HepG2 (cell line): ENCODE data around the gene OGFOD3. TPM values are rescaled to one million over a fixed set of nuclear protein-coding genes. Genes with fewer than 3 reads are reported as not detected.

ENCODE experiments used
- ATAC-seq: fragments of 200-7000 bp; cut with Tn5 transposase; 3 replicates; pipeline ENCODE4 v1.9.1; 2020; ENCODE audit warnings: mild to moderate bottlenecking, moderate library complexity
- BruUV-seq: library from RNA; stranded (reverse); fragments of 400-500 nt; replicated peaks from 2 replicates; lab custom pipeline; 2021; lab: Mats Ljungman, UMichigan
- CTCF ChIA-PET: fragments of 300-600 bp; formaldehyde crosslinking; extraction: SDS; loops from one replicate; lab custom pipeline; 2021; ENCODE audit warnings: low total read pairs, inconsistent platforms, low intra/inter-chr PET ratio; lab: Yijun Ruan, JAX
- POLR2A ChIA-PET: fragments of 350-600 bp; sonication (Branson Sonifier 250); formaldehyde crosslinking; loops from one replicate; lab custom pipeline; 2020; ENCODE audit warnings: antibody characterized with exemption, inconsistent platforms; lab: Yijun Ruan, JAX
- DNase-seq: peaks from one replicate; pipeline ENCODE4 v3.0.0-alpha.2; 2015; ENCODE audit warnings: low spot score
- FAIRE-seq: peaks from 3 replicates; lab custom pipeline; 2011; peaks lifted over from hg19 to GRCh38; lab: Jason Lieb, UNC
- H2AFZ ChIP-seq: one replicate; pipeline ENCODE4 v1.6.1; 2011; ENCODE audit warnings: low read length, inconsistent platforms
- H3K27ac ChIP-seq: fragments of 300-600 bp; 3 replicates; pipeline ENCODE4 v1.8.0; 2011; ENCODE audit warnings: mixed run types, mild to moderate bottlenecking, mixed read lengths, low read length, inconsistent platforms; ENCODE audit not compliant: insufficient read depth; ENCODE audit errors: extremely low read length
- H3K27me3 ChIP-seq, 2 experiments: fragments of 200-600 bp in 1 of 2; 2 replicates in 1 of 2; 3 replicates in 1 of 2; pipeline versions ENCODE4 v1.6.0 to v1.8.0; 2011; ENCODE audit warnings: low read length in 2 of 2, mild to moderate bottlenecking in 2 of 2, moderate library complexity in 2 of 2, inconsistent platforms in 1 of 2; ENCODE audit not compliant: insufficient read depth in 2 of 2, control insufficient read depth in 1 of 2
- H3K36me3 ChIP-seq, 2 experiments: fragments of 200-600 bp in 1 of 2; replicated peaks in 1 of 2; 2 replicates in 1 of 2; 3 replicates in 1 of 2; pipeline versions ENCODE4 v1.5.1 to v1.8.0; 2011; ENCODE audit warnings: low read length in 2 of 2, inconsistent platforms in 1 of 2; ENCODE audit not compliant: insufficient read depth in 2 of 2, control insufficient read depth in 1 of 2
- H3K4me1 ChIP-seq: 2 replicates; pipeline ENCODE4 v1.5.1; 2012; ENCODE audit warnings: low read length, inconsistent platforms; ENCODE audit not compliant: insufficient read depth
- H3K4me2 ChIP-seq: 2 replicates; pipeline ENCODE4 v1.6.0; 2011; ENCODE audit warnings: low read depth, low read length, inconsistent platforms
- H3K4me3 ChIP-seq, 3 experiments: fragments of 200-600 bp in 1 of 3; sonication (generic), shearing (Covaris generic) in 1 of 3; replicated peaks in 1 of 3; 2 replicates each; pipeline ENCODE4 v1.5.1; 2011 to 2016; ENCODE audit warnings: low read length in 3 of 3, inconsistent platforms in 2 of 3, low read depth in 2 of 3, mild to moderate bottlenecking in 2 of 3, control low read depth in 1 of 3, mixed read lengths in 1 of 3; ENCODE audit not compliant: insufficient read depth in 1 of 3
- H3K79me2 ChIP-seq: one replicate; pipeline ENCODE4 v1.6.1; 2011; ENCODE audit warnings: low read length, inconsistent platforms; ENCODE audit not compliant: insufficient read depth
- H3K9ac ChIP-seq: 2 replicates; pipeline ENCODE4 v1.6.0; 2011; ENCODE audit warnings: mild to moderate bottlenecking, low read depth, low read length, inconsistent platforms; ENCODE audit not compliant: insufficient read depth
- H3K9me3 ChIP-seq: 2 replicates; pipeline ENCODE4 v1.5.1; 2012; ENCODE audit warnings: mild to moderate bottlenecking, low read length
- H4K20me1 ChIP-seq: 2 replicates; pipeline ENCODE4 v1.6.0; 2011; ENCODE audit warnings: inconsistent platforms, mild to moderate bottlenecking, low read length, moderate library complexity; ENCODE audit not compliant: insufficient read depth
- AGO1 ChIP-seq: fragments of 200-400 bp; formaldehyde crosslinking; IDR thresholded peaks from 2 replicates; pipeline ENCODE4 v1.6.1; 2017; ENCODE audit warnings: mild to moderate bottlenecking, low read depth, low read length, moderate library complexity; ENCODE audit not compliant: poor library complexity, severe bottlenecking
- AGO2 ChIP-seq: fragments of 200-400 bp; formaldehyde crosslinking; optimal IDR thresholded peaks from 2 replicates; pipeline ENCODE3; 2017; ENCODE audit warnings: mild to moderate bottlenecking, low read depth, low read length, moderate library complexity
- CREB1 ChIP-seq, 2 experiments: fragments of 450-650 bp in 1 of 2; IDR thresholded peaks; 2 replicates each; pipeline ENCODE4 v1.6.1; 2016 to 2017; ENCODE audit warnings: control low read depth in 1 of 2, mild to moderate bottlenecking in 1 of 2, missing compliant biosample characterization in 1 of 2, missing genetic modification characterization in 1 of 2
- KDM5A ChIP-seq: fragments of 200-600 bp; sonication (generic); IDR thresholded peaks from 2 replicates; pipeline ENCODE4 v1.7.0; 2018; ENCODE audit warnings: antibody characterized with exemption, mild to moderate bottlenecking, low read length, borderline replicate concordance
- MAFK ChIP-seq, 2 experiments: IDR thresholded peaks in 1 of 2; conservative IDR thresholded peaks in 1 of 2; 2 replicates each; pipeline ENCODE4 v1.6.1; 2011; ENCODE audit warnings: improper control_type of control experiment in 2 of 2, low read length in 2 of 2
- MNT ChIP-seq: fragments of 450-650 bp; IDR thresholded peaks from 2 replicates; pipeline ENCODE4 v1.6.1; 2016
- NFIC ChIP-seq: IDR thresholded peaks from 2 replicates; pipeline ENCODE4 v1.6.1; 2012; ENCODE audit warnings: mild to moderate bottlenecking, low read length, inconsistent platforms
- RELA ChIP-seq: sonication (generic); formaldehyde crosslinking; IDR thresholded peaks from 2 replicates; pipeline ENCODE4 v1.4.0; 2020; ENCODE audit warnings: missing genetic modification reagents
- SNRNP70 ChIP-seq: fragments of 200-400 bp; formaldehyde crosslinking; IDR thresholded peaks from 2 replicates; pipeline ENCODE4 v1.6.1; 2017; ENCODE audit warnings: mild to moderate bottlenecking, low read depth, low read length, moderate library complexity
- ZNF253 ChIP-seq: sonication (generic); formaldehyde crosslinking; IDR thresholded peaks from 2 replicates; pipeline ENCODE4 v1.8.0; 2022; ENCODE audit warnings: mild to moderate bottlenecking, missing genetic modification reagents, borderline replicate concordance
- ZNF639 ChIP-seq: conservative IDR thresholded peaks from 2 replicates; pipeline ENCODE4 v1.6.1; 2018; ENCODE audit warnings: missing genetic modification reagents
- ZNF737 ChIP-seq: sonication (generic); formaldehyde crosslinking; IDR thresholded peaks from 2 replicates; pipeline ENCODE4 v1.5.0; 2020; ENCODE audit warnings: missing genetic modification reagents, mild to moderate bottlenecking, borderline replicate concordance
- ZNF850 ChIP-seq: sonication (generic); formaldehyde crosslinking; conservative IDR thresholded peaks from 2 replicates; pipeline ENCODE4 v1.9.0; 2021; ENCODE audit warnings: mild to moderate bottlenecking, missing genetic modification reagents
- ZNF883 ChIP-seq: sonication (generic); formaldehyde crosslinking; IDR thresholded peaks from 2 replicates; pipeline ENCODE4 v1.5.1; 2020; ENCODE audit warnings: mild to moderate bottlenecking, missing genetic modification reagents; ENCODE audit errors: not compliant biosample characterization
- WGBS: methylation state at CpG from one replicate; pipeline ENCODE4 v1.1.6; 2017; ENCODE audit warnings: low lambda C conversion rate; 5-methylcytosine and 5-hydroxymethylcytosine counted together
- in situ Hi-C: cut with HindIII; loops from 2 replicates; pipeline ENCODE4 v1.10.0; 2017; ENCODE audit warnings: low pct_unique_long_range_greater_than_20kb; ENCODE audit not compliant: extremely low pct_ligation_motif_present
- intact Hi-C: fragments of 100-400 bp; cut with micrococcal nuclease; formaldehyde crosslinking; loops from one replicate; pipeline ENCODE4 v1.10.0; 2022; ENCODE audit not compliant: unreplicated experiment
- polyA plus RNA-seq, 8 experiments: library from polyadenylated mRNA; depleted of rRNA in 3 of 8; stranded (reverse) in 7 of 8; unstranded in 1 of 8; fragments of >200 nt; fragmentation: Illumina TruSeq in 4 of 8; extraction: Trizol in 4 of 8; gene quantifications; 2 replicates each; pipeline versions ENCODE4 v1.2.1 to v1.2.3, GENCODE V29; 2011 to 2016; ENCODE audit warnings: low read depth in 4 of 8, missing spikeins in 1 of 8, mixed read lengths in 1 of 8; ENCODE audit not compliant: insufficient read depth in 1 of 8
- total RNA-seq, 5 experiments: library from RNA; depleted of rRNA; stranded (reverse); fragments of >200 nt; fragmentation: Illumina TruSeq; extraction: Trizol; gene quantifications; 2 replicates each; pipeline ENCODE4 v1.2.3, GENCODE V29; 2016; ENCODE audit warnings: low read depth in 1 of 5

The OGFOD3 gene
- total and polyA plus RNA-seq, 2 of the 13 experiments (the other 11 are each of a cell fraction or from before 2014, with no cell fraction given): 40.0 to 42.1 TPM

DNA sequence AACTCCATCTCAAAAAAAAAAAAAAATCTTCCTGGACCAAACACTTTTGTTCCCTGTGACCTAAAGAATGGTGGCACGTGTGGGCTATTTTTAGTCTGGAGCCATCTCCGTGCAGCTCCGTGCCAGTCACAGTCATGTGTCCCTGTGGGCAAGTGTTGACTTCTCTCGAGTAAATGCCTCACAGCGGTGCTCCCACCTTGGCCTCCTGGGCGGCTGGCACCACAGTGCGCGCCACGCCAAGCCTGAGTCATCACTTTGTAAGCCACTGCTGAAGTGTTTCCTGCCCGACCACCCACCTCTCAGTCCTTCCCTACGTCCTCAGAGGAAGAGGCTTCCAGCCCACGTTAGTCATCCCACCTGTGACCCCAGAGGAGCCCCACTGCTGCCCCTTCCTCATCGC, 11.1 kb downstream of the OGFOD3 start:
- CTCF ChIA-PET: no interaction called here
- 95% methylated on average over 13 of the region's 13 CpGs for WGBS
- no peaks in the 10 kb centered on the region for H3K9me3 ChIP-seq
- POLR2A ChIA-PET: no interaction called here
- DNase-seq: no peak
- no peak for FAIRE-seq
- no peak overlapping the region for H3K4me2 ChIP-seq
- H3K27me3 ChIP-seq: no peaks in the 10 kb centered on the region
- in situ Hi-C loops (no loop called here), intact Hi-C loops (no loop called here)
- TF ChIP-seq MAFK (conservative IDR thresholded peaks at IDR 0.05 in 1 of 2, IDR thresholded peaks at IDR 0.05 in 1 of 2; ENCODE audit: low read length in 2 of 2): peak; percentile 26 to 36; a peak in 2 of 4 replicates
- peak; percentile 25 for TF ChIP-seq AGO2
- no peak for TF ChIP-seq ZNF737
- no peak for TF ChIP-seq ZNF253 (CRISPR knock-in tag)
- H3K36me3 ChIP-seq: peaks cover 9 to 17% of the 10 kb centered on the region in 2 experiments; a peak in 4 of 5 replicates
- no peaks in the 10 kb centered on the region for H4K20me1 ChIP-seq
- no peak overlapping the region for H2AFZ ChIP-seq
- no peaks in the 10 kb centered on the region for H3K79me2 ChIP-seq
- H3K9ac ChIP-seq: no peak overlapping the region
- no peak overlapping the region for H3K27ac ChIP-seq
- H3K4me1 ChIP-seq: peaks cover 23% of the 10 kb centered on the region
- no peak for ATAC-seq
- no TSS peak for BruUV-seq
- H3K4me3 ChIP-seq: no peak overlapping the region

- H3K79me2 ChIP-seq: no peaks in the 10 kb centered on the region
- in situ Hi-C loops (no loop called here), intact Hi-C loops (no loop called here)
- peaks cover 23% of the 10 kb centered on the region for H3K4me1 ChIP-seq
- ChIA-PET CTCF (no interaction called here), POLR2A (interaction anchor here (0.6 kb wide), 1 partner anchor 112 kb away, joined by 4 read pairs; no protein-coding TSS in a partner anchor)
- no peaks in the 10 kb centered on the region for H3K27me3 ChIP-seq
- 96% methylated on average over 14 of the region's 14 CpGs for WGBS
- no peak for FAIRE-seq
- H2AFZ ChIP-seq: no peak overlapping the region
- no TSS peak for BruUV-seq
- DNase-seq: no peak
- no peak overlapping the region for H3K4me2 ChIP-seq
- no peaks in the 10 kb centered on the region for H3K9me3 ChIP-seq
- H3K4me3 ChIP-seq: no peak overlapping the region
- no peak overlapping the region for H3K9ac ChIP-seq
- peaks cover 17% of the 10 kb centered on the region in 2 experiments; a peak in 4 of 5 replicates for H3K36me3 ChIP-seq
- no peaks in the 10 kb centered on the region for H4K20me1 ChIP-seq
- H3K27ac ChIP-seq: no peak overlapping the region
- ATAC-seq: no peak
- TF ChIP-seq AGO1 (no peak), ZNF639 (CRISPR knock-in tag) (no peak), CREB1 (IDR thresholded peaks at IDR 0.05) (no peak), CREB1 (CRISPR knock-in tag; IDR thresholded peaks at IDR 0.05) (no peak), SNRNP70 (no peak), MNT (no peak), ZNF850 (CRISPR knock-in tag) (no peak), ZNF883 (CRISPR knock-in tag) (no peak), NFIC (no peak), KDM5A (no peak), RELA (CRISPR knock-in tag) (no peak)
Measured at GRCh38 chr17:82406131-82406671, 12.2 kb downstream of the OGFOD3 start.
